GM19395 (cell line): ENCODE results near the gene DSCAM.
"Not testable (repeated sequence)": the region's sequence is repeated elsewhere in the genome, so short reads cannot be mapped to it uniquely, and the experiment has no call there.

ENCODE experiments used
- ATAC-seq: cut with Tn5 transposase; IDR thresholded peaks from one replicate; pipeline ENCODE4 v1.9.1; 2021; ENCODE audit warnings: mild to moderate bottlenecking, moderate library complexity; ENCODE audit not compliant: unreplicated experiment

Gene DSCAM

GRCh38 chr21:40029888-40030287 lies 817.1 kb downstream of the DSCAM start:
- no peak for ATAC-seq

GRCh38 chr21:40028393-40028792 lies 818.6 kb downstream of the DSCAM start:
- ATAC-seq: not testable (repeated sequence)

- no peak for ATAC-seq
These were observed 825.2 kb downstream of the DSCAM start for GRCh38 chr21:40021558-40022351.

- ATAC-seq: no peak
These were observed 826.3 kb downstream of the DSCAM start for GRCh38 chr21:40020651-40021050.

GRCh38 chr21:40018871-40019475 lies 828.0 kb downstream of the DSCAM start:
- no peak for ATAC-seq

- no peak for ATAC-seq
These were observed 830.3 kb downstream of the DSCAM start for GRCh38 chr21:40016667-40017066.

- no peak for ATAC-seq
These were observed 830.7 kb downstream of the DSCAM start for GRCh38 chr21:40016234-40016633.

- ATAC-seq: no peak
These were observed 831.1 kb downstream of the DSCAM start for GRCh38 chr21:40015818-40016217.

- no peak for ATAC-seq
These were observed 832.6 kb downstream of the DSCAM start for GRCh38 chr21:40014394-40014793.

GRCh38 chr21:40013001-40013735 lies 833.8 kb downstream of the DSCAM start:
- ATAC-seq: no peak

GRCh38 chr21:40011371-40011770 lies 835.6 kb downstream of the DSCAM start:
- ATAC-seq: no peak

GRCh38 chr21:40002978-40003377 lies 844.0 kb downstream of the DSCAM start:
- ATAC-seq: no peak

GRCh38 chr21:39984286-39984991 lies 862.5 kb downstream of the DSCAM start:
- ATAC-seq: no peak

GRCh38 chr21:39980241-39980820 lies 866.6 kb downstream of the DSCAM start:
- no peak for ATAC-seq

GRCh38 chr21:39979321-39979720 lies 867.6 kb downstream of the DSCAM start:
- no peak for ATAC-seq

- ATAC-seq: no peak
These were observed 870.2 kb downstream of the DSCAM start for GRCh38 chr21:39976800-39977199.

GRCh38 chr21:39972976-39973770 lies 873.8 kb downstream of the DSCAM start:
- ATAC-seq: no peak

GRCh38 chr21:39972471-39972870 lies 874.5 kb downstream of the DSCAM start:
- ATAC-seq: no peak

GRCh38 chr21:39971956-39972355 lies 875.0 kb downstream of the DSCAM start:
- no peak for ATAC-seq
